NCI-H1436 (cell line): ENCODE data around the gene SECISBP2L.

Experiments
- DNase-seq: peaks from one replicate; lab custom pipeline; 2025; lab: John Stamatoyannopoulos, UW

The SECISBP2L gene

DNA sequence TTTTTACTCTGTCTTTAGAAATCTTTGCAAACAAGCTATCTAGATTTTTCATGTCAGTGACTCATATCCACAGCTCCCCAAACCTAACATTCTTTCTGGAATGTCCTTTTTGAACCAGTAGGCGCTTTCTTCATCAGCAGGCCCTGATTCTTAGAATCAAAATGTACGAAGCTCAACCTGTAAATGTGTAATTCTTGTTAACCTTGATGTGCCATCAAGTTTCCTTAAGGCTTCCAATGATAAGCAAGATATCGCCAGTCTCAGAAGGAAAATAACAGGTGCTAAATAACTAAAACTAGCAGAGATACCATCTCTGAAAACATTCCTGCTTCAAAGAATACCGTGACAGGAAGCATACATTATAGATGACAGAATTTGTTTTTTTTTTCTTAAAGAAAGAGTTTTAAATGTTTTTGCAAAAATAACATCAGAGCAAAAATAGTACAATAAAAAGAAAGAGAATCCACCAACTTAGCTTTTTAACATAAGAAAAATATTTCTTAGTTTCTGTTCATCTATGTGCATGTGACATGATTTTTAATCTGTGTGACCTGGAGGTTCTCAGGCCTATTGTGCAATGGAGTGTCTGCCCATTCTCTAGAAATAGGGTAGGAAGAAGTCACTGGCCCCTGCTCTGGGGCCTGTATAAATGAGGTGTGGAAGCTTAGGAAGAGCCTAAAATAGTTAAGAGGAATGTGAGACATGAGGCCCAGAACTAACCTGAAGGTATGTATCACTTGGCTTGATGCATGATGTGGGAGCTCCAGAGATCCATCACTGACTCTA, 14.7 kb upstream of the SECISBP2L start:
- no peak for DNase-seq

- no peak for DNase-seq
Observed at GRCh38 chr15:49059491-49059890, 13.2 kb upstream of the SECISBP2L start.

DNA sequence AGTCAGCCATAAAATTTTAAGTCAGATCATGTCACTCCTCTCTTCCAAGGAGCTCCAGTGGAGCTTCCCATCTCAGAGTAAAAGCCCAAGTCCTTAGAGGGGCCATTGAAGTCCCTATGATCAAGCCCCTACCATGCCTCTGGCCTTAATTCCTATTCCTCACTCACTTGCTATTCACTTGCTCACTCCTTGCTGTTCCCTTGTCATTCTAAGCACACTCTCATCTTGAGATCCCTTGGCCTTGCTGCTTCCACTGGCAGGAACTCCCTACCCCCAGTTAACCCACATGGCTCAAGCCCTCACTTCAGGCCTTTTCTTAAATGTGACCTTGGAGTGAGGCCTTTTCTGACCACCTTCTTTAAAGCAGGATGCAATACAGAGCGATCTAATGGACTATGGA, 12.3 kb upstream of the SECISBP2L start:
- no peak for DNase-seq

GRCh38 chr15:49055630-49056029, 9.4 kb upstream of the SECISBP2L start:
- no peak for DNase-seq

GRCh38 chr15:49052662-49053061, 6.4 kb upstream of the SECISBP2L start:
- no peak for DNase-seq

- no peak for DNase-seq
Observed at GRCh38 chr15:49047456-49047855, 1.2 kb upstream of the SECISBP2L start.

- no peak for DNase-seq
Observed at GRCh38 chr15:49045751-49046219, 461 bp downstream of the SECISBP2L start.

DNA sequence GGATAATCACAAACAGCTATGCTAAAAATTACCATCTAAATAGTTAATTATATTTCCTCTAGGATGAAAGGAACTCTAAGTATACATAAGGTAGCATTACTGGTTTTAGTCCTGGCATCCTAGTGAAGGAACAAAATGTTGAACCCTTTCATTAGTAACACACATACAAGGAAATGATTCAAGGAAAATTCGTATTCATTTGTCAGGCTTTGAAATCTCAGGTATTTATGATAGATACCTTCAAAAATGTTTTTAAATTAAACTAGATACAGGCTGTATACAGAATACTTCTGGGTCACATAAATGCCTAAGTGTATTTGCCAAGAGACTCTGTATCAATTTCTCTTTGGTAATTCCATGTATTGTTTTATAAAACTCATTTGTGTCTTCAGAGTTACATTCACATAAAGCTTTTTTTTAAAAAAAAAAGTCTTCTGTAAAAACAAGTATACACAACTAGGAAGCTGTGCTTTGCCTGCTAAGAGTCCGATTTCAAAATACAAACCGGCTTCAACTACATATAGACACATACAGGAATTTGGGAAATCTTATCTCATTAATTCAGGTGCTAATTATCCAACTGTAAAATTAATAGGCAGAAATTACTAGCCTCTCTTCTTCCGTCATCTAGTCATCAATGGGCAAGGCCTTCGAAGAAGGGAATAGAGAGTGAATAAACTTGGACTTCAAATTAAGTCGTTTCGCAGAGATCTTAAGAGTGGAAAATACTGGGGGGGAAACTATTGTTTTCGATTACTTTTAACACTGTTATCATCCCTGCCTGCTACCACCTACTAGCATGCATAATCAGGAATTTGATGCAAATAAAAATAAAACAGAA, 1.3 kb downstream of the SECISBP2L start:
- DNase-seq = no peak

- no peak for DNase-seq
Observed at GRCh38 chr15:49044002-49044401, 2.2 kb downstream of the SECISBP2L start.

DNA sequence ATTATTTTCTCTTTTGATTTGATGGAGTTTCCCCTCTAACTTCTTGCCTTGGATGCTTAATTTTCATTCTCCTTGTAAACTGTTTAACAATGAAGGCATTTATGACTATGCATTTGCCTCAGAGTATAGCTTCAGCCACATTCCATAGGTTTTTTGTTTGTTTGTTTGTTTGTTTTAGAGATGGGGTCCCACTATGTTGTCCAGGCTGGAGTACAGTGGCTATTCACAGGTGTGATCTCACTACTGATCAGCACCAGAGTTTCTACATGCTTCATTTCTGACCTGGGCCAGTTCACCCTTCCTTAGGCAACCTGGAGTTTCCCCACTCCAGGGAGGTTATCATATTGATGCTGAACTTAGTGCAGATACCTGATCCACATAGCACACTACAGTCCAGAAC, 4.1 kb downstream of the SECISBP2L start:
- no peak for DNase-seq

DNA sequence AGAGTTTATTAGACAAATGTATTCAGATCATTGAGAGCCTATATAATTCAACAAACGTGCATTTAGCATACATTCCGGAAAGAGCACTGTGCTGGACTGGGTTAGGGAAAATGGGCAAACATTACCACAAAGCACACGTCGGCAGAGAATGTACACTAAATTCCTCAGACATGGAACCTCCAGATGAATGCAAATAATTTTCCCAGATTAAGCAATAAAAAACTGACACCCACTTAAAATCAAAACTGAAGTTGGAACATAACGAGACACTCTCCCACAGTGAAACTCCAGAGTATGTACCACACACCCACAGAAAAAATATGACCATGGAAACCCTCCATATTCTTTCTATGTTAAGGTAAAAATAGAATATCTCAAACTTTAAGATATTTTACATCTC, 4.8 kb downstream of the SECISBP2L start:
- no peak for DNase-seq

DNA sequence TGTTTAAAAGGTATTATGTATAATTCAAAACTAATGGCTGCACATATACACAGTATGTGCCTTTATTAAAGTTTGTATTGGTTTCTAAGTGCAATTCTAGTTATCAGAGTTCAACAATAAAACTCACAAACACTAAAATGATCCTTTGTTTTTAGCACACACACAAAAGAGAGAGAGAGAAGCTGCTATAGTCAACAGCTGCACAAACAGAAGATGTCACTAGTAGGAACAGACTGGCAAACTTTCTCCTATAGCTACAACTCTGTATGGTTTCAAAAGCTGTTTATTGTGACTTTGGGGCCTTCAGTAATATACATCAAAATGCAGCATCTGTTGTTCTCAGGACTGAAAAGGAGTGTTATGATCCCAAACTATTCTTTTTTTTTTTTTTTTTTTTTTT, 6.1 kb downstream of the SECISBP2L start:
- DNase-seq = no peak

- no peak for DNase-seq
Observed at GRCh38 chr15:49038382-49038781, 7.9 kb downstream of the SECISBP2L start.

GRCh38 chr15:49037546-49037940, 8.7 kb downstream of the SECISBP2L start:
- no peak for DNase-seq

- no peak for DNase-seq
Observed at GRCh38 chr15:49036650-49037545, 9.3 kb downstream of the SECISBP2L start.

- DNase-seq = no peak
Observed at GRCh38 chr15:49035825-49036224, 10.4 kb downstream of the SECISBP2L start.

GRCh38 chr15:49032601-49033145, 13.6 kb downstream of the SECISBP2L start:
- no peak for DNase-seq

GRCh38 chr15:49031804-49032203, 14.4 kb downstream of the SECISBP2L start:
- no peak for DNase-seq

GRCh38 chr15:49026700-49027099, 19.5 kb downstream of the SECISBP2L start:
- no peak for DNase-seq

DNA sequence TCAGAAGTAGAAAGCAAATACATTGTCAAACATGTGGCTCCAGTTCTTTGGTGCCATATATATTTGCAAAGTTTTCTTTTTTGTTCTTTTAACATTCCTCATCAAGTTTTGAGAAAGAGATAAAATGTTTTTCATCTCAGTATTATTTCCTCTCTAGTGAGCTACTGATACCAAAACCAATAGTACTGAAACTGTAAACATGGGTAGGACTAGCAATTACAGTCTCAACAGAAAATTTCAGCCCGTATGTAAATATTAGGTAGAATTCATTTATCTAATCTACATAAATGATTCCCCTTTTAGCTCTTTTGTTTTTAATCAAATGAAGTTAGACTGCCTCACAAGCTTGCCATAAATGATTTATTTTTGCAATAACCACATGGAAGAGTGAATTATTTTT, 21.4 kb downstream of the SECISBP2L start:
- DNase-seq = no peak

- DNase-seq = no peak
Observed at GRCh38 chr15:49023354-49023753, 22.9 kb downstream of the SECISBP2L start.

GRCh38 chr15:49015896-49016295, 30.4 kb downstream of the SECISBP2L start:
- no peak for DNase-seq
